K562 (cell line): ENCODE results near the gene DPCD. TPM values are rescaled to one million over a fixed set of nuclear protein-coding genes. Genes with fewer than 3 reads are reported as not detected.

Experiments
- ATF7 ChIP-seq: fragments of 450-650 bp; IDR thresholded peaks from 2 replicates; pipeline ENCODE4 v1.7.1; 2014; ENCODE audit warnings: mild to moderate bottlenecking, moderate library complexity
- BRD4 ChIP-seq: fragments of 200-600 bp; sonication (generic); IDR thresholded peaks from 2 replicates; pipeline ENCODE4 v1.6.1; 2017; ENCODE audit warnings: inconsistent platforms
- EP400 ChIP-seq: fragments of 450-650 bp; IDR thresholded peaks from 2 replicates; pipeline ENCODE4 v1.6.1; 2017; ENCODE audit warnings: antibody characterized with exemption, mild to moderate bottlenecking, moderate library complexity
- EZH2 ChIP-seq: IDR thresholded peaks from 2 replicates; pipeline ENCODE4 v1.6.1; 2012; ENCODE audit warnings: low read depth, mild to moderate bottlenecking, inconsistent platforms, low read length, borderline replicate concordance
- FOS ChIP-seq: IDR thresholded peaks from 3 replicates; pipeline ENCODE4 v1.6.1; 2011; ENCODE audit not compliant: insufficient read length; ENCODE audit errors: extremely low read depth
- GATA2 ChIP-seq: sonication (generic); formaldehyde crosslinking; IDR thresholded peaks from 2 replicates; pipeline ENCODE4 v1.4.0; 2020; ENCODE audit warnings: mild to moderate bottlenecking, missing genetic modification reagents
- JUND ChIP-seq, 2 experiments: IDR thresholded peaks; 2 replicates in 1 of 2; 3 replicates in 1 of 2; pipeline ENCODE4 v1.6.1; 2011; ENCODE audit warnings: borderline replicate concordance in 2 of 2, low read depth in 2 of 2, low read length in 2 of 2, improper control_type of control experiment in 1 of 2, missing biosample characterization in 1 of 2, missing genetic modification characterization in 1 of 2, missing genetic modification reagents in 1 of 2
- KDM5B ChIP-seq: fragments of 200-600 bp; sonication (generic); IDR thresholded peaks from 2 replicates; pipeline ENCODE4 v1.6.1; 2012; ENCODE audit warnings: low read depth, mild to moderate bottlenecking, moderate library complexity, low read length, control low read depth, inconsistent platforms; ENCODE audit not compliant: insufficient replicate concordance
- NFYB ChIP-seq: IDR thresholded peaks from 2 replicates; pipeline ENCODE4 v1.6.1; 2011; ENCODE audit warnings: mild to moderate bottlenecking, moderate library complexity; ENCODE audit not compliant: insufficient read length; ENCODE audit errors: extremely low read depth
- NR2F6 ChIP-seq: fragments of 450-650 bp; formaldehyde crosslinking; IDR thresholded peaks from 2 replicates; pipeline ENCODE4 v1.4.0; 2020; ENCODE audit warnings: mild to moderate bottlenecking
- NR3C1 ChIP-seq: sonication (generic); formaldehyde crosslinking; IDR thresholded peaks from 2 replicates; pipeline ENCODE4 v1.8.1; 2022; ENCODE audit warnings: missing genetic modification reagents
- PPARD ChIP-seq: fragments of 250-450 bp; sonication (Bioruptor Pico); IDR thresholded peaks from 2 replicates; pipeline ENCODE4 v1.8.0; 2022; ENCODE audit warnings: inconsistent platforms, mild to moderate bottlenecking, moderate library complexity
- RFX7 ChIP-seq: fragments of 250-450 bp; sonication (Bioruptor Pico); IDR thresholded peaks from 2 replicates; pipeline ENCODE4 v1.5.1; 2021; ENCODE audit warnings: mild to moderate bottlenecking
- SMARCC2 ChIP-seq: fragments of 450-650 bp; IDR thresholded peaks from 2 replicates; pipeline ENCODE4 v1.6.1; 2017; ENCODE audit warnings: antibody characterized with exemption, moderate library complexity, mild to moderate bottlenecking, low read depth
- SMARCE1 ChIP-seq: fragments of 450-650 bp; IDR thresholded peaks from 2 replicates; pipeline ENCODE4 v1.7.1; 2016; ENCODE audit warnings: mild to moderate bottlenecking
- SOX6 ChIP-seq: fragments of 450-650 bp; IDR thresholded peaks from 2 replicates; pipeline ENCODE4 v1.6.1; 2014; ENCODE audit warnings: mild to moderate bottlenecking
- TAF7 ChIP-seq: fragments of 450-650 bp; IDR thresholded peaks from 2 replicates; pipeline ENCODE4 v1.6.1; 2016; ENCODE audit warnings: missing genetic modification characterization, missing compliant biosample characterization
- ZNF384 ChIP-seq: IDR thresholded peaks from 2 replicates; pipeline ENCODE4 v1.6.1; 2012; ENCODE audit warnings: low read depth, low read length, improper control_type of control experiment
- polyA plus RNA-seq, 8 experiments: library from polyadenylated mRNA; depleted of rRNA in 4 of 8; stranded (reverse) in 5 of 8; unstranded in 3 of 8; fragments of >200 nt; fragmentation: Nextera tagmentation in 2 of 8; fragmentation: Illumina TruSeq in 1 of 8; extraction: Ambion mirVana in 2 of 8; extraction: Trizol in 1 of 8; gene quantifications; 2 replicates each; pipeline versions ENCODE4 v1.2.1 to v1.2.3, GENCODE V29; 2011 to 2014; ENCODE audit warnings: inconsistent platforms in 1 of 8, missing spikeins in 1 of 8
- total RNA-seq, 7 experiments: library from RNA; depleted of rRNA in 6 of 7; stranded (reverse); fragments of >200 nt in 6 of 7; fragmentation: Illumina TruSeq in 2 of 7; extraction: Trizol in 2 of 7; gene quantifications; 2 replicates each; pipeline versions ENCODE4 v1.2.1 to v1.2.3, GENCODE V29; 2011 to 2021; ENCODE audit warnings: low replicate concordance in 1 of 7
- TF ChIP-seq, protein P1 (sequence below): fragments of 450-650 bp; formaldehyde crosslinking; IDR thresholded peaks from 2 replicates; pipeline ENCODE4 v1.4.0; 2022; ENCODE audit warnings: missing genetic modification characterization
- TF ChIP-seq, protein P2 (sequence below): sonication (generic); formaldehyde crosslinking; IDR thresholded peaks from 2 replicates; pipeline ENCODE4 v1.9.0; 2022; ENCODE audit warnings: mild to moderate bottlenecking, missing genetic modification reagents
- TF ChIP-seq, protein P3 (sequence below), 2 experiments: fragments of 200-800 bp in 1 of 2; sonication (Bioruptor generic) in 1 of 2; sonication (generic) in 1 of 2; formaldehyde crosslinking in 1 of 2; IDR thresholded peaks in 1 of 2; conservative IDR thresholded peaks in 1 of 2; 2 replicates each; pipeline versions ENCODE4 v1.5.0 to v1.6.1; 2016 to 2020; ENCODE audit warnings: missing compliant biosample characterization in 1 of 2, missing genetic modification characterization in 1 of 2, missing genetic modification reagents in 1 of 2
- TF ChIP-seq, protein P4 (sequence below): sonication (generic); formaldehyde crosslinking; IDR thresholded peaks from 2 replicates; pipeline ENCODE4 v1.8.0; 2022; ENCODE audit warnings: missing genetic modification reagents, mild to moderate bottlenecking, moderate library complexity, borderline replicate concordance
- TF ChIP-seq, protein P5 (sequence below): IDR thresholded peaks from 2 replicates; pipeline ENCODE4 v1.6.1; 2011; ENCODE audit warnings: borderline replicate concordance, low read depth, mild to moderate bottlenecking, moderate library complexity, low read length; ENCODE audit not compliant: insufficient read depth, poor library complexity, severe bottlenecking

Gene DPCD
- total and polyA plus RNA-seq, 9 of the 15 experiments (the other 6 are each of a cell fraction or from before 2014, with no cell fraction given): 12.1 to 45.2 (median 20.0) TPM

DNA sequence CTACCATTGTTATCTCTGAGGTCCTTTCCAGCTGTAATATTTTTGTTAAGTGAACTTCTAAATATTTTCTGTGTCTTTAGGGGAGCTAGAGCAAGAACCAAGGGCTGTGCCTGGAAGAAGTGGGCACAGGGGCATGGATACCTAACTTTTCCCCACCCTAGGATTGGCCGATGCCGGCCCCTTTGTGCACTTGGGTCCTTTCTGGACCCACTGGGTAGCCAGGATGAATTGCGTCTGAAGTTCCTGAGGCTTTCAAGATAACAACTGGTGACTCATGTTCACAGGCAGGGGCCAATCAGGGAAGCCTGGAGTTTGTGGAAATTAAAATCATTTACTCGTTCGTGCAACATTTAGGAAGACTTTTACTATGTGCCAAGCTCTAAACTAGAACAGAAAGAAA lies 758 bp downstream of the DPCD start (continued):
- no peak for TF ChIP-seq NR3C1 (CRISPR knock-in tag)
- peak; percentile 47 for TF ChIP-seq KDM5B
- TF ChIP-seq, protein P1, sequence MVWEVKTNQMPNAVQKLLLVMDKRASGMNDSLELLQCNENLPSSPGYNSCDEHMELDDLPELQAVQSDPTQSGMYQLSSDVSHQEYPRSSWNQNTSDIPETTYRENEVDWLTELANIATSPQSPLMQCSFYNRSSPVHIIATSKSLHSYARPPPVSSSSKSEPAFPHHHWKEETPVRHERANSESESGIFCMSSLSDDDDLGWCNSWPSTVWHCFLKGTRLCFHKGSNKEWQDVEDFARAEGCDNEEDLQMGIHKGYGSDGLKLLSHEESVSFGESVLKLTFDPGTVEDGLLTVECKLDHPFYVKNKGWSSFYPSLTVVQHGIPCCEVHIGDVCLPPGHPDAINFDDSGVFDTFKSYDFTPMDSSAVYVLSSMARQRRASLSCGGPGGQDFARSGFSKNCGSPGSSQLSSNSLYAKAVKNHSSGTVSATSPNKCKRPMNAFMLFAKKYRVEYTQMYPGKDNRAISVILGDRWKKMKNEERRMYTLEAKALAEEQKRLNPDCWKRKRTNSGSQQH (CRISPR knock-in tag): no peak
- no peak for TF ChIP-seq EP400
- TF ChIP-seq PPARD (CRISPR knock-in tag): no peak
- no peak for TF ChIP-seq SOX6
- no peak for TF ChIP-seq ZNF384
- TF ChIP-seq, protein P2, sequence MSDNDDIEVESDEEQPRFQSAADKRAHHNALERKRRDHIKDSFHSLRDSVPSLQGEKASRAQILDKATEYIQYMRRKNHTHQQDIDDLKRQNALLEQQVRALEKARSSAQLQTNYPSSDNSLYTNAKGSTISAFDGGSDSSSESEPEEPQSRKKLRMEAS (CRISPR knock-in tag): no peak
- peak; percentile 93 for TF ChIP-seq JUND (IDR thresholded peaks at IDR 0.05; ENCODE audit: borderline replicate concordance, low read depth, low read length)
- TF ChIP-seq JUND (tag; IDR thresholded peaks at IDR 0.05; ENCODE audit: borderline replicate concordance, low read depth, low read length): peak; percentile 89
- TF ChIP-seq, protein P3, sequence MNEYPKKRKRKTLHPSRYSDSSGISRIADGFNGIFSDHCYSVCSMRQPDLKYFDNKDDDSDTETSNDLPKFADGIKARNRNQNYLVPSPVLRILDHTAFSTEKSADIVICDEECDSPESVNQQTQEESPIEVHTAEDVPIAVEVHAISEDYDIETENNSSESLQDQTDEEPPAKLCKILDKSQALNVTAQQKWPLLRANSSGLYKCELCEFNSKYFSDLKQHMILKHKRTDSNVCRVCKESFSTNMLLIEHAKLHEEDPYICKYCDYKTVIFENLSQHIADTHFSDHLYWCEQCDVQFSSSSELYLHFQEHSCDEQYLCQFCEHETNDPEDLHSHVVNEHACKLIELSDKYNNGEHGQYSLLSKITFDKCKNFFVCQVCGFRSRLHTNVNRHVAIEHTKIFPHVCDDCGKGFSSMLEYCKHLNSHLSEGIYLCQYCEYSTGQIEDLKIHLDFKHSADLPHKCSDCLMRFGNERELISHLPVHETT (CRISPR knock-in tag; conservative IDR thresholded peaks at IDR 0.05 in 1 of 2, IDR thresholded peaks at IDR 0.05 in 1 of 2): no peak
- no peak for TF ChIP-seq TAF7
- no peak for TF ChIP-seq BRD4
- peak; percentile 46; the same call in 1 of the 2 replicates for TF ChIP-seq ATF7
- TF ChIP-seq FOS: peak; percentile 55
- TF ChIP-seq RFX7 (CRISPR knock-in tag): no peak
- 0 out of 2 replicates have a peak, but pooled peaks have one; percentile 16 for TF ChIP-seq SMARCE1
- no peak for TF ChIP-seq GATA2
- no peak for TF ChIP-seq NR2F6 (CRISPR knock-in tag)
- TF ChIP-seq NFYB: peak; percentile 88
- TF ChIP-seq, protein P4, sequence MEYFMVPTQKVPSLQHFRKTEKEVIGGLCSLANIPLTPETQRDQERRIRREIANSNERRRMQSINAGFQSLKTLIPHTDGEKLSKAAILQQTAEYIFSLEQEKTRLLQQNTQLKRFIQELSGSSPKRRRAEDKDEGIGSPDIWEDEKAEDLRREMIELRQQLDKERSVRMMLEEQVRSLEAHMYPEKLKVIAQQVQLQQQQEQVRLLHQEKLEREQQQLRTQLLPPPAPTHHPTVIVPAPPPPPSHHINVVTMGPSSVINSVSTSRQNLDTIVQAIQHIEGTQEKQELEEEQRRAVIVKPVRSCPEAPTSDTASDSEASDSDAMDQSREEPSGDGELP (CRISPR knock-in tag): peak; percentile 15; the same call in 1 of the 2 replicates
- peak; percentile 36; the same call in 1 of the 2 replicates for TF ChIP-seq SMARCC2
- TF ChIP-seq, protein P5, sequence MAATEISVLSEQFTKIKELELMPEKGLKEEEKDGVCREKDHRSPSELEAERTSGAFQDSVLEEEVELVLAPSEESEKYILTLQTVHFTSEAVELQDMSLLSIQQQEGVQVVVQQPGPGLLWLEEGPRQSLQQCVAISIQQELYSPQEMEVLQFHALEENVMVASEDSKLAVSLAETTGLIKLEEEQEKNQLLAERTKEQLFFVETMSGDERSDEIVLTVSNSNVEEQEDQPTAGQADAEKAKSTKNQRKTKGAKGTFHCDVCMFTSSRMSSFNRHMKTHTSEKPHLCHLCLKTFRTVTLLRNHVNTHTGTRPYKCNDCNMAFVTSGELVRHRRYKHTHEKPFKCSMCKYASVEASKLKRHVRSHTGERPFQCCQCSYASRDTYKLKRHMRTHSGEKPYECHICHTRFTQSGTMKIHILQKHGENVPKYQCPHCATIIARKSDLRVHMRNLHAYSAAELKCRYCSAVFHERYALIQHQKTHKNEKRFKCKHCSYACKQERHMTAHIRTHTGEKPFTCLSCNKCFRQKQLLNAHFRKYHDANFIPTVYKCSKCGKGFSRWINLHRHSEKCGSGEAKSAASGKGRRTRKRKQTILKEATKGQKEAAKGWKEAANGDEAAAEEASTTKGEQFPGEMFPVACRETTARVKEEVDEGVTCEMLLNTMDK: no peak
- TF ChIP-seq EZH2: no peak
